Measurements from ENCODE around the gene RXRB. TPM values are rescaled to one million over a fixed set of nuclear protein-coding genes. Genes with fewer than 3 reads are reported as not detected.

RXRB gene
- total RNA-seq, 2 experiments from 2014 or later: 33.5 to 34.5 TPM

DNA sequence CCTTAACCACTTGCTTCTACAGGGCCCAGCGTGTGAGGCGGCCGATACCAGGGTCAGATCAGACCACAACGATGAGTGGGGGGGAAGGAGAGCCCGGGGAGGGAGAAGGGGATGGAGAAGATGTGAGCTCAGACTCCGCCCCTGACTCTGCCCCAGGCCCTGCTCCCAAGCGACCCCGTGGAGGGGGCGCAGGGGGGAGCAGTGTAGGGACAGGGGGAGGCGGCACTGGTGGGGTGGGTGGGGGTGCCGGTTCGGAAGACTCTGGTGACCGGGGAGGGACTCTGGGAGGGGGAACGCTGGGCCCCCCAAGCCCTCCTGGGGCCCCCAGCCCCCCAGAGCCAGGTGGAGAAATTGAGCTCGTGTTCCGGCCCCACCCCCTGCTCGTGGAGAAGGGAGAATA lies 10.7 kb upstream of the RXRB start:
- ChIA-PET CTCF (interaction anchor here (1.9 kb wide), 1 partner anchor 37 kb away, joined by 6 read pairs; no protein-coding TSS in a partner anchor), POLR2A (interaction anchor here (1.0 kb wide), 3 partner anchors 9 to 38 kb away, joined by 3 read pairs; no protein-coding TSS in a partner anchor)
- H3K9me3 Mint-ChIP-seq (ENCODE audit: insufficient read depth): no peaks in the 10 kb centered on the region
- no peak overlapping the region for H3K4me3 Mint-ChIP-seq
- H3K36me3 Mint-ChIP-seq (ENCODE audit: low read depth): peaks cover 20% of the 10 kb centered on the region
- ATAC-seq (no peak), DNase-seq (no peak)
- H3K27me3 Mint-ChIP-seq (ENCODE audit: low read depth): peaks cover 11% of the 10 kb centered on the region
- H3K4me1 Mint-ChIP-seq (ENCODE audit: low read depth): peaks cover 68% of the 10 kb centered on the region
- H3K27ac Mint-ChIP-seq: no peak overlapping the region

DNA sequence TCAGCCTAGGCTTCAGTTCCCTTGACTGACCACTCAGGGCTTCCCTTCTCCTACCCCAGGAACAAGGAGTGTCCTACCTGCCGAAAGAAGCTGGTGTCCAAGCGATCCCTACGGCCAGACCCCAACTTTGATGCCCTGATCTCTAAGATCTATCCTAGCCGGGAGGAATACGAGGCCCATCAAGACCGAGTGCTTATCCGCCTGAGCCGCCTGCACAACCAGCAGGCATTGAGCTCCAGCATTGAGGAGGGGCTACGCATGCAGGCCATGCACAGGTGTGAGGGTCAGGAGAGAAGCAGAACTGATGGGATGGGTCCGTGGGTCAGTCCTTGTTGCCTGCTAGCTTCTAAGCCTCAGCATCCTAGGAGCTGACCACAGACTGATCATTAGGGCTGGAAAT lies 9.4 kb upstream of the RXRB start:
- Mint-ChIP-seq H3K27ac (peak overlapping the region; percentile 74), H3K4me3 (peak overlapping the region; percentile 80), H3K36me3 (ENCODE audit: low read depth) (peaks cover 20% of the 10 kb centered on the region), H3K4me1 (ENCODE audit: low read depth) (peaks cover 68% of the 10 kb centered on the region), H3K9me3 (ENCODE audit: insufficient read depth) (no peaks in the 10 kb centered on the region), H3K27me3 (ENCODE audit: low read depth) (peaks cover 11% of the 10 kb centered on the region)
- ChIA-PET CTCF (interaction anchor here (1.0 to 2.2 kb wide), 4 partner anchors 38 to 84 kb away, joined by 3 to 10 read pairs (median 3); partner anchors contain the start of gene B3GALT4), POLR2A (interaction anchor here (2.2 kb wide), 1 partner anchor 11 kb away, joined by 17 read pairs; no protein-coding TSS in a partner anchor)
- ATAC-seq (no peak), DNase-seq (no peak)

DNA sequence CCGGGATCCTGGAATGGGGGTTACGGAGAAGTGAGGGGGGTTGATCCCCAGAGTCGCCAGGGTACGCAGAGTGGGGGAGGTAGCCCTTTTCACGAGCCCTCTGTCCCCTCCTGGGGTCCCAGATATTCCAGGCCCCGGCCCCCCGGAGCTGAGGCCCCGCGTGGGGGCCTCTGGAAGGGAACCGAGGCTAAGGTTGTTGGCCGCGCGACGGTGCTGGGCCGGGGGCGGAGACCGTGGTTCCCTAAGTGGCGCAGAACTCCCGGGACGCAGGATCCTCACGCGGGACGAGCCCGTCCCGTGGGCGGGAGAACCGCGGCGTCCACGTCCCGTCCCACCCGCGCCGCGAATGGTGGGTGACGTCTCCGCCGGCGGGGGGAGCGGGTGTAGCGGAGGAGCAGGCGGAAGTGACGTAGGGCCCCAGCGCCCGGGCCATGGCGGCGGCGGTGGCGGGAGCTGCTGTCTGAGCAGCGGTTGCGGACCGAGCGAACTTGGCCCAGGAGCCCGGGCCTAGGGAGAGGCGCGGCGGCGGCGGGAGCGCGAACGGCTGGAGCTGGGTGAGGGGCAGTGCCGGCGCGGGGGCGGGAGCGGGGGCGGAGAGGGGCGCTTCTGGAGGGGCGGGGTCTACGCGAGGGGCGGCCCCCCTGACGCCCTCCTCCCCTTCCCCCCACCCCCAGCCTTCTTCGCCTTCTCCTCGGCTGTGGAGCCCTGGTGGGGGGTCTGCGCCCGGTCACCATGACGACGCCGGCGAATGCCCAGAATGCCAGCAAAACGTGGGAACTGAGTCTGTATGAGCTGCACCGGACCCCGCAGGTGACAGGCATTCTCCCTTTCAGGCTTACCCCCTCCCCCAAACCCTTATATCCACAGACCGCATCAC lies 7.9 kb upstream of the RXRB start, which contains the start of gene RING1:
Gene RING1 (plus strand): TSS at position 410 of the 877 bp plus-strand sequence. CDS start 323 bp downstream, at position 733.
- peak; percentile 60 for ATAC-seq
- Mint-ChIP-seq H3K9me3 (ENCODE audit: insufficient read depth) (no peaks in the 10 kb centered on the region), H3K27ac (peak within 1 kb of the TSS; percentile 87), H3K4me1 (ENCODE audit: low read depth) (peaks cover 64% of the 10 kb centered on the region), H3K4me3 (peak within 1 kb of the TSS; percentile 80), H3K36me3 (ENCODE audit: low read depth) (peaks cover 31% of the 10 kb centered on the region), H3K27me3 (ENCODE audit: low read depth) (peaks cover 4% of the 10 kb centered on the region)
- CTCF ChIA-PET: interaction anchor here (0.6 to 2.5 kb wide), 14 partner anchors 9 to 370 kb away, joined by 3 to 22 read pairs (median 4); partner anchors contain the start of gene TAP2
- peak; percentile 90 for DNase-seq
- POLR2A ChIA-PET: interaction anchor here (0.6 to 2.2 kb wide), 12 partner anchors 10 to 236 kb away, joined by 3 to 17 read pairs (median 4); partner anchors contain the start of genes RPS18 and VPS52

DNA sequence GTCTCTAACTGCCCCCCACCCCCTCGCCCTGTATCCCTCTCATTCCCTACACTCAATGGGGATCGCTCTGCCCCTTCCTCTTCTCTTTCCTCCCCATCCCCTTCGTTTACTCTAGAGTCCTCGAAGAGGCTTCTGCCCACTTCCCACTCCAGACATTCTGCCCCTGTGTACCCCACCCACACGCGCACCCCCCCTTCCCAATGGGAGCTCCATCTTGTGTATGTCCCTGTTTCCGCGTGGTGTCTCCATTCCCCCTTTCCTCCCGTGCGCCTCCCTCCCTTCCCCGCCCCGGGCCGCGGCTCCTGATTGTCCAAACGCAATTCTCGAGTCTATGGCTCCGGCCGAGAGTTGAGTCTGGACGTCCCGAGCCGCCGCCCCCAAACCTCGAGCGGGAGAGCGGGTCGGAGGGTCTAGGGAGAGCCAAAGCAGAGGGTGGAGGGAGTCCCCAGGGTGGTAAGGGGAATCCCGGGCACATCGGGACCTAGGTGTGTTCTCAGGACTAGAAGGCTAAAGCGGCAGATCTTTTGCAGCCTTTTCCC lies 7.2 kb upstream of the RXRB start:
- H3K9me3 Mint-ChIP-seq (ENCODE audit: insufficient read depth): no peaks in the 10 kb centered on the region
- ATAC-seq (no peak), DNase-seq (no peak)
- H3K27ac Mint-ChIP-seq: peak overlapping the region; percentile 87
- peaks cover 1% of the 10 kb centered on the region for H3K27me3 Mint-ChIP-seq (ENCODE audit: low read depth)
- ChIA-PET CTCF (interaction anchor here (1.3 to 2.5 kb wide), 7 partner anchors 10 to 369 kb away, joined by 3 to 22 read pairs (median 5); partner anchors contain the start of gene TAP2), POLR2A (interaction anchor here (0.6 to 2.2 kb wide), 7 partner anchors 9 to 236 kb away, joined by 3 to 17 read pairs (median 5); partner anchors contain the start of genes RPS18 and VPS52)
- peaks cover 38% of the 10 kb centered on the region for H3K36me3 Mint-ChIP-seq (ENCODE audit: low read depth)
- H3K4me3 Mint-ChIP-seq: peak overlapping the region; percentile 80
- H3K4me1 Mint-ChIP-seq (ENCODE audit: low read depth): peaks cover 63% of the 10 kb centered on the region

DNA sequence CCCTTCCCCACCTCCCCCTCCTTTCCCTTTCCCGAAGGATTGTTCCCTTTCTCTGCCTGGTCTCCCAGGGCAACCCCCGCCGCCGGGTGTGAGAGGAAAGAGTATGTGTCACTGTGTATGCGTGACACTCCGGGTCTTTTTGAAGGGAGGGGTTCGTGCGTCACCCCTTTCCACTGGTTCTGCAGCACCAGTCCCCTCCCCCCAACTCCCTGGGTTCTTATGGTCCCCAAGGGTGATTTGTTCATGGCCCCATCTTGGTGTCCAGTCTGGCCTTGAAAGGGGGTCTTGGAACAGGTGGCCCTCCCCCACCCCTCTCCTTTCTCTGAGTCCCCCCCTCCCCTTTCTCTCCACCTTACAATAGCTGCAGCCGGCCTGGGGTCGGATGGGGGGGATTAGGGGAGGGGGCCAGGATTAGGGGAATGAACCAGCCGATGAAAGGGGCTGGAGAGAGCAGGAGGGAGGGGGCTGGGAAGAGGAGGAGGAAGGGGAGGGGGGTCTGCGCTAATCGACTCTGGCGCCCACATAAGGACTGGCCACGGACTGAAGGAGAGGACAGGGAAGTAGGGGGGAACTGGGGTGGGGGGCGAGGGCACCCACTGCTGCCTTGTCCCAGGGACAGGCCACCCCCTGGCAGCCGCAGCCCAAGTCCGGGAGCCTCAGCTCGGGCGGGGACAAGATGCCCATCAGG lies 6.5 kb upstream of the RXRB start:
- H3K36me3 Mint-ChIP-seq (ENCODE audit: low read depth): peaks cover 42% of the 10 kb centered on the region
- ATAC-seq (no peak), DNase-seq (no peak)
- H3K4me3 Mint-ChIP-seq: peak overlapping the region; percentile 80
- H3K27me3 Mint-ChIP-seq (ENCODE audit: low read depth): no peaks in the 10 kb centered on the region
- no peak overlapping the region for H3K27ac Mint-ChIP-seq
- POLR2A ChIA-PET: interaction anchor here (1.1 to 1.7 kb wide), 3 partner anchors 42 to 54 kb away, joined by 3 to 5 read pairs (median 4); no protein-coding TSS in a partner anchor
- H3K9me3 Mint-ChIP-seq (ENCODE audit: insufficient read depth): no peaks in the 10 kb centered on the region
- CTCF ChIA-PET: interaction anchor here (2.5 kb wide), 1 partner anchor 10 kb away, joined by 13 read pairs; no protein-coding TSS in a partner anchor
- peaks cover 66% of the 10 kb centered on the region for H3K4me1 Mint-ChIP-seq (ENCODE audit: low read depth)

DNA sequence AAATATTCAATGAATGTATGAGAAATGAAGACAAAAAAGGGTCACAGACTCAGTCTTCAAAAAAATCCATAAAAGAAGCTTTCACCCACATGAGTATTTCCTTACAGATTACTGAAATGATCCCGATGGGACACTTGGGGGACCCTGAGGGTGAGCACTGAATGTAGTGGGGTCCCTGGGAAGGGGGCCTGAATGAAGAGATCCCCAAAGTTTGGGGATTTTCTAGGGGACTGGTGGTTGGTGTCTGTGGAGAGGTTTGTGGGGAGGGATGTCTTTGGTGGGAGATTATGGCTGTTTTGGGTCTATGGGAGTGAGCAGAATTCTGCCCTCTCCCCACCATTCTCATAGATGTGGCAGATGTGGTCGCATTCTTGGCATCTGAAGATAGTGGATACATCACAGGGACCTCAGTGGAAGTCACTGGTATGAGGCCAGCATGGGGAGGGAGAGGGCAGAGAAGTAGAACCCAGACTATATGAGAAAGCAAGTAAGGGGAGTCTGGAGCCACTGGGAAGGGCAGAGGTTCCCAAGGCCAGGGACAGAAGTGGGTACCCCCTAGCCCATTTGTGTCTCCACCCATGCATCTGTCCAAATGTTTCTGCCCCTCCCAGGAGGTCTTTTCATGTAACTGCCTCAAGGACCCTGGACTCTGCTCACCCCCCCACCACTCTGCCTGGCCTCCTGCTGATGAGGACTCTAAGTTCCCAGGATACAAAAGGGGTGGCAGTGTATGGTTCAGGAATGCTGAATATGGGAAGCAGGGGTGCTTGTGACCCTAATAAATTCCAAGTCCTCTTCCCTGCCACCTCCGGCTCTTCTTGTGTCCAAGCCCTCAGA lies 5.8 kb upstream of the RXRB start:
- peaks cover 72% of the 10 kb centered on the region for H3K4me1 Mint-ChIP-seq (ENCODE audit: low read depth)
- peaks cover 46% of the 10 kb centered on the region for H3K36me3 Mint-ChIP-seq (ENCODE audit: low read depth)
- DNase-seq: no peak
- H3K4me3 Mint-ChIP-seq: peak overlapping the region; percentile 91
- no peaks in the 10 kb centered on the region for H3K27me3 Mint-ChIP-seq (ENCODE audit: low read depth)
- H3K9me3 Mint-ChIP-seq (ENCODE audit: insufficient read depth): no peaks in the 10 kb centered on the region
- ChIA-PET POLR2A (interaction anchor here (2.4 kb wide), 1 partner anchor 43 kb away, joined by 12 read pairs; no protein-coding TSS in a partner anchor), CTCF (interaction anchor here (2.4 kb wide), 2 partner anchors 40 to 42 kb away, joined by 9 to 28 read pairs; no protein-coding TSS in a partner anchor)
- H3K27ac Mint-ChIP-seq: peak overlapping the region; percentile 92
- ATAC-seq: no peak

DNA sequence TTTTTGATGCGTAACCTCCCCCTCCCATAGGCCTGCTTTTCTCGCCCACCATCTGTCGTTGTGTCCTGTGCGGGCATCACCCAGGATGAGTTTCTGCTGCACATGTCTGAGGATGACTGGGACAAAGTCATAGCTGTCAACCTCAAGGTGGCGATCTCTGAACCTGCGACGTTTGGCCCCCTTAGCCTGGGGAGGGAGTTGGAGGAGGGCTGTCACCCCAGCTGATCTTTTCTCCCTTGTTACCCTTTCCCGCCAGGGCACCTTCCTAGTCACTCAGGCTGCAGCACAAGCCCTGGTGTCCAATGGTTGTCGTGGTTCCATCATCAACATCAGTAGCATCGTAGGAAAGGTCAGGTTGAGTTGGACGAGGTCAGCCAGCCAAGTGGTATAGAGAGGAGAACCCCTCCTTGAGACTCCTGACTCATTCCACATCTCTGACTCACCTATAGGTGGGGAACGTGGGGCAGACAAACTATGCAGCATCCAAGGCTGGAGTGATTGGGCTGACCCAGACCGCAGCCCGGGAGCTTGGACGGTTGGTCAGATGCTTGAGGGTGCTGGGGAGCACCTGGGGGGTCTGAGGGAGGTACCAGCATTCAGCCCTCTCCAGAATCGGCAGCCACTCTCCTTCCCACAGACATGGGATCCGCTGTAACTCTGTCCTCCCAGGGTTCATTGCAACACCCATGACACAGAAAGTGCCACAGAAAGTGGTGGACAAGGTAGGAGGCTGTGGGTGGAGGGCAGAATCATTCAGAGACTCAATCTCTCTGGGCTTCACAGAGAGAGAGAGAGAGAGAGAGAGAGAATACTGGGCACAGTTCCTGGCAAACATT lies 4.9 kb upstream of the RXRB start:
- no peaks in the 10 kb centered on the region for H3K9me3 Mint-ChIP-seq (ENCODE audit: insufficient read depth)
- ATAC-seq (no peak), DNase-seq (peak; percentile 51)
- no peaks in the 10 kb centered on the region for H3K27me3 Mint-ChIP-seq (ENCODE audit: low read depth)
- peaks cover 47% of the 10 kb centered on the region for H3K36me3 Mint-ChIP-seq (ENCODE audit: low read depth)
- peaks cover 72% of the 10 kb centered on the region for H3K4me1 Mint-ChIP-seq (ENCODE audit: low read depth)
- CTCF ChIA-PET: interaction anchor here (0.5 to 2.4 kb wide), 4 partner anchors 10 to 47 kb away, joined by 3 to 28 read pairs (median 6); no protein-coding TSS in a partner anchor
- POLR2A ChIA-PET: interaction anchor here (0.9 to 2.4 kb wide), 3 partner anchors 44 to 233 kb away, joined by 3 to 12 read pairs (median 9); partner anchors contain the start of genes RPS18 and VPS52
- peak overlapping the region; percentile 91 for H3K4me3 Mint-ChIP-seq
- H3K27ac Mint-ChIP-seq: peak overlapping the region; percentile 92

DNA sequence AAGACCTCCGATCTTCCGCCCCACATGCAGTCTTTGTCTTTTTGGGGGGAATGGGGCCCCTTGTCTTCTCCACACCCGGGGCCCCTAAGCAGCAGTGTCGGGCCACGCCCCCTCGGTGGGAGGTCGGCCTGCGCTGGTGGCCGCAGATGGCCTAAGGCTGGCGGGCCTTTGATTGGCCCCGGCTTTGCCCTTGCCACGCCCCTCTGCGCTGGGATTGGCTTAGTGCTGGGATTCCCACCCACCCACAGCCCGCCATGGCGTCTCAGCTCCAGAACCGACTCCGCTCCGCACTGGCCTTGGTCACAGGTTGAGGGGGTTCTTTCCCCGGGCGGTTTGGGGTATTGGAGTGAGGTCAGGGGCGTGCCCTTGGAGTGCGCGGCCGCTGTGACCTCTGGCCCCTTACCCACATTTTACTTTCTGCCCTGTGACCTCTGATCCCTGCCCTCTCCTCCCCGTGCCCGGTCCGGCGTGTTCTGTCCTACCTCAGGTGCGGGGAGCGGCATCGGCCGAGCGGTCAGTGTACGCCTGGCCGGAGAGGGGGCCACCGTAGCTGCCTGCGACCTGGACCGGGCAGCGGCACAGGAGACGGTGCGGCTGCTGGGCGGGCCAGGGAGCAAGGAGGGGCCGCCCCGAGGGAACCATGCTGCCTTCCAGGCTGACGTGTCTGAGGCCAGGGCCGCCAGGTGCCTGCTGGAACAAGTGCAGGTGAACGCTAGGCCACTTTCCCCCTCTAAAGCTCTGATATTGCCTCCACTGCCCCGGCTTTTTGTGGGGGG lies 4.1 kb upstream of the RXRB start, which contains the start of gene HSD17B8:
Gene HSD17B8 (plus strand): TSS at position 241 of the 776 bp plus-strand sequence. CDS start 14 bp downstream, at position 255.
- ChIA-PET CTCF (interaction anchor here (1.0 to 2.4 kb wide), 3 partner anchors 10 to 44 kb away, joined by 4 to 28 read pairs (median 9); no protein-coding TSS in a partner anchor), POLR2A (interaction anchor here (0.9 to 2.4 kb wide), 4 partner anchors 8 to 233 kb away, joined by 3 to 12 read pairs (median 6); partner anchors contain the start of genes RPS18 and VPS52)
- peak within 1 kb of the TSS; percentile 91 for H3K4me3 Mint-ChIP-seq
- peak within 1 kb of the TSS; percentile 92 for H3K27ac Mint-ChIP-seq
- DNase-seq (peak; percentile 94), ATAC-seq (peak; percentile 71)
- no peaks in the 10 kb centered on the region for H3K27me3 Mint-ChIP-seq (ENCODE audit: low read depth)
- H3K4me1 Mint-ChIP-seq (ENCODE audit: low read depth): peaks cover 70% of the 10 kb centered on the region
- H3K36me3 Mint-ChIP-seq (ENCODE audit: low read depth): peaks cover 40% of the 10 kb centered on the region
- no peaks in the 10 kb centered on the region for H3K9me3 Mint-ChIP-seq (ENCODE audit: insufficient read depth)

DNA sequence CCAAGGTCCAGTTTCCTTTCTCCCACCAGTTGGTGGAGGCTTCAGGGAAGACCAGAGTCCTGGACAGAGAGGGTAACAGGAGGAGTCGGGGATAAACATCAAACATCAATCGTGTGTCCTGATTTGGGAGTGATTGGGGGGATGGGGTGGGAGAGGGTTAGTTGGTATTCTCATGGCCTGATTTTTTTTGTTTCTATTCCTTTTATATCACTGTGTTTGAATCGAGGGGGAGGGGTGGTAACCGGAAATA lies 3.6 kb upstream of the RXRB start:
- H3K9me3 Mint-ChIP-seq (ENCODE audit: insufficient read depth): no peaks in the 10 kb centered on the region
- peak overlapping the region; percentile 91 for H3K4me3 Mint-ChIP-seq
- DNase-seq (no peak), ATAC-seq (no peak)
- peaks cover 69% of the 10 kb centered on the region for H3K4me1 Mint-ChIP-seq (ENCODE audit: low read depth)
- peaks cover 37% of the 10 kb centered on the region for H3K36me3 Mint-ChIP-seq (ENCODE audit: low read depth)
- CTCF ChIA-PET: interaction anchor here (2.4 kb wide), 2 partner anchors 42 to 45 kb away, joined by 9 to 28 read pairs; no protein-coding TSS in a partner anchor
- peak overlapping the region; percentile 92 for H3K27ac Mint-ChIP-seq
- POLR2A ChIA-PET: interaction anchor here (1.0 to 2.4 kb wide), 2 partner anchors 9 to 45 kb away, joined by 3 to 12 read pairs; no protein-coding TSS in a partner anchor
- H3K27me3 Mint-ChIP-seq (ENCODE audit: low read depth): no peaks in the 10 kb centered on the region
